Large intestine (tissue), 3 donors: ENCODE measurements around the gene FOXA3. TPM values are rescaled to one million over a fixed set of nuclear protein-coding genes. Genes with fewer than 3 reads are reported as not detected.

Experiments used
- DNase-seq, 2 donors: peaks; one replicate each; pipeline versions ENCODE4 v3.0.0 to v3.0.0-alpha.2; 2013
- H3K27ac ChIP-seq: one replicate; pipeline ENCODE4 v1.5.1; 2013; ENCODE audit warnings: low read length
- H3K27me3 ChIP-seq: 2 replicates; pipeline ENCODE4 v1.6.1; 2013; ENCODE audit warnings: low read length; ENCODE audit not compliant: control insufficient read depth, insufficient read depth
- H3K36me3 ChIP-seq: 2 replicates; pipeline ENCODE4 v1.6.1; 2013; ENCODE audit warnings: low read length; ENCODE audit not compliant: control insufficient read depth, insufficient read depth
- H3K4me1 ChIP-seq: one replicate; pipeline ENCODE4 v1.6.1; 2013; ENCODE audit warnings: low read length; ENCODE audit not compliant: control insufficient read depth, insufficient read depth
- H3K4me3 ChIP-seq: one replicate; pipeline ENCODE4 v1.5.1; 2013; ENCODE audit warnings: low read length
- H3K9me3 ChIP-seq: one replicate; pipeline ENCODE4 v1.6.1; 2013; ENCODE audit warnings: mild to moderate bottlenecking, low read depth, low read length, moderate library complexity; ENCODE audit not compliant: control insufficient read depth
- WGBS: methylation state at CpG from one replicate; pipeline ENCODE4 v1.1.5; 2013; ENCODE audit warnings: low lambda C conversion rate; ENCODE audit not compliant: insufficient coverage; 5-methylcytosine and 5-hydroxymethylcytosine counted together
- polyA plus RNA-seq: library from polyadenylated mRNA; unstranded; fragments of 120-200 nt; gene quantifications from one replicate; pipeline ENCODE4 v1.2.1, GENCODE V29; 2013

The FOXA3 gene
- polyA plus RNA-seq, 1 donor: 21.3 TPM

DNA sequence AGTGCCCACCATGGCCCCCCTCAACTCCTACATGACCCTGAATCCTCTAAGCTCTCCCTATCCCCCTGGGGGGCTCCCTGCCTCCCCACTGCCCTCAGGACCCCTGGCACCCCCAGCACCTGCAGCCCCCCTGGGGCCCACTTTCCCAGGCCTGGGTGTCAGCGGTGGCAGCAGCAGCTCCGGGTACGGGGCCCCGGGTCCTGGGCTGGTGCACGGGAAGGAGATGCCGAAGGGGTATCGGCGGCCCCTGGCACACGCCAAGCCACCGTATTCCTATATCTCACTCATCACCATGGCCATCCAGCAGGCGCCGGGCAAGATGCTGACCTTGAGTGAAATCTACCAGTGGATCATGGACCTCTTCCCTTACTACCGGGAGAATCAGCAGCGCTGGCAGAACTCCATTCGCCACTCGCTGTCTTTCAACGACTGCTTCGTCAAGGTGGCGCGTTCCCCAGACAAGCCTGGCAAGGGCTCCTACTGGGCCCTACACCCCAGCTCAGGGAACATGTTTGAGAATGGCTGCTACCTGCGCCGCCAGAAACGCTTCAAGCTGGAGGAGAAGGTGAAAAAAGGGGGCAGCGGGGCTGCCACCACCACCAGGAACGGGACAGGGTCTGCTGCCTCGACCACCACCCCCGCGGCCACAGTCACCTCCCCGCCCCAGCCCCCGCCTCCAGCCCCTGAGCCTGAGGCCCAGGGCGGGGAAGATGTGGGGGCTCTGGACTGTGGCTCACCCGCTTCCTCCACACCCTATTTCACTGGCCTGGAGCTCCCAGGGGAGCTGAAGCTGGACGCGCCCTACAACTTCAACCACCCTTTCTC, 8.2 kb downstream of the FOXA3 start:
- no peaks in the 10 kb centered on the region for H3K9me3 ChIP-seq
- DNase-seq: no peak
- H3K27ac ChIP-seq: no peak overlapping the region
- peaks cover 14% of the 10 kb centered on the region for H3K36me3 ChIP-seq
- peaks cover 34% of the 10 kb centered on the region for H3K4me1 ChIP-seq
- WGBS: no CpG with 5 or more reads among the region's 34 CpGs
- no peaks in the 10 kb centered on the region for H3K27me3 ChIP-seq
- no peak overlapping the region for H3K4me3 ChIP-seq

DNA sequence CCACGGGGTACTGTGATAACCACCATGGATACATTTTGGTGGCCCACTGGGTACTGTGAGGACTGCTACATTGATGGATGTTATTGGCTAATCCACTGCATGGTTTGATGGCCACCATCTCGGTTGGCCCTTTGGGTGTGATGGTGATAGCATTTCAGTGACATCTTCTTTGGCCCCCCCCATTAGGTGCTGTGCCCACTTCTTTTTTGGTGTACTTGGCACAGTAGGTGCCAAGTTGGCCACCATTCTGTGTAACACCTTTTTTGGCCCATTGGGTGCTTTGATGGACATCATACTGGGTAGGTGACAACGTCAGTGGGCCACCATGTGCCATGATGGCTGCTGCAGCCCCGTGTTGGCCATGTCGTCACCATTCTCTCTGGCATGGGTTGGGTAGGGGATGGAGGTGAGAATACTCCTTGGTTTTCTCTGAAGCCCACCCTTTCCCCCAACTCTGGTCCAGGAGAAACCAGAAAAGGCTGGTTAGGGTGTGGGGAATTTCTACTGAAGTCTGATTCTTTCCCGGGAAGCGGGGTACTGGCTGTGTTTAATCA, 9.2 kb downstream of the FOXA3 start:
- H3K36me3 ChIP-seq: peaks cover 14% of the 10 kb centered on the region
- peaks cover 43% of the 10 kb centered on the region for H3K4me1 ChIP-seq
- no peaks in the 10 kb centered on the region for H3K9me3 ChIP-seq
- DNase-seq: no peak
- H3K27ac ChIP-seq: no peak overlapping the region
- WGBS: 60% methylated on average over 1 of the region's 7 CpGs
- no peaks in the 10 kb centered on the region for H3K27me3 ChIP-seq
- H3K4me3 ChIP-seq: no peak overlapping the region

DNA sequence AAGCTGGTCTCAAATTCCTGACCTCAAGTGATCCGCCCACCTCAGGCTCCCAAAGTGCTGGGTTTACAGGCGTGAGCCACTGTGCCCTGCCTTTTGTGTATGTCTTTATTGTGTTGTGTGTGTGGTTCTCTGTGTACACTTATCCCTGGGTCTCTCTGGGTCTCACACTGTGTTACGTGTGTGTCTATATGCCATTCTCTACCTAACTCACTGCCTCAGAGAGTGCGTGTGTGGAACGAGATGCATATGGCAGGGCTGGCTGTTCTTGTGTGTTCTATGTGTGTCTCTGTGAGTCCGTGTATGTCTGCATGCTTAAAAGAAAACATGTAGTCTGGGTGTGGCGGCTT, 10.5 kb downstream of the FOXA3 start:
- WGBS: no CpG with 5 or more reads among the region's 7 CpGs
- no peaks in the 10 kb centered on the region for H3K9me3 ChIP-seq
- peaks cover 14% of the 10 kb centered on the region for H3K36me3 ChIP-seq
- DNase-seq: no peak
- H3K4me3 ChIP-seq: no peak overlapping the region
- H3K4me1 ChIP-seq: peaks cover 49% of the 10 kb centered on the region
- no peak overlapping the region for H3K27ac ChIP-seq
- no peaks in the 10 kb centered on the region for H3K27me3 ChIP-seq

DNA sequence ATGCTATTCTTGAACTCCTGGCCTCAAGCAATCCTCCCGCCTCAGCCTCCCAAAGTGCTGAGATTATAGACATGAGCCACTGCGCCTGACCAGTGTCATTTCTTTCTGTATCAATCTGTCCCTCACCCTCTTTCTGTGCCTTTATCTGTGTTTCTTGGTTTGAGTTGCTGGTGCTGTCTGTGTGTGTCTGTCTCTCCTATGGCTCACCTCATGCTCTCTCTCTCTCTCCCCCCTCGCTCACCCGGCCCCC, 12.0 kb downstream of the FOXA3 start:
- no peak for DNase-seq
- H3K4me1 ChIP-seq: peaks cover 59% of the 10 kb centered on the region
- peak overlapping the region; percentile 76 for H3K27ac ChIP-seq
- H3K36me3 ChIP-seq: peaks cover 14% of the 10 kb centered on the region
- H3K4me3 ChIP-seq: peak overlapping the region; percentile 47
- 14% methylated on average over 2 of the region's 4 CpGs for WGBS
- H3K9me3 ChIP-seq: no peaks in the 10 kb centered on the region
- H3K27me3 ChIP-seq: no peaks in the 10 kb centered on the region

DNA sequence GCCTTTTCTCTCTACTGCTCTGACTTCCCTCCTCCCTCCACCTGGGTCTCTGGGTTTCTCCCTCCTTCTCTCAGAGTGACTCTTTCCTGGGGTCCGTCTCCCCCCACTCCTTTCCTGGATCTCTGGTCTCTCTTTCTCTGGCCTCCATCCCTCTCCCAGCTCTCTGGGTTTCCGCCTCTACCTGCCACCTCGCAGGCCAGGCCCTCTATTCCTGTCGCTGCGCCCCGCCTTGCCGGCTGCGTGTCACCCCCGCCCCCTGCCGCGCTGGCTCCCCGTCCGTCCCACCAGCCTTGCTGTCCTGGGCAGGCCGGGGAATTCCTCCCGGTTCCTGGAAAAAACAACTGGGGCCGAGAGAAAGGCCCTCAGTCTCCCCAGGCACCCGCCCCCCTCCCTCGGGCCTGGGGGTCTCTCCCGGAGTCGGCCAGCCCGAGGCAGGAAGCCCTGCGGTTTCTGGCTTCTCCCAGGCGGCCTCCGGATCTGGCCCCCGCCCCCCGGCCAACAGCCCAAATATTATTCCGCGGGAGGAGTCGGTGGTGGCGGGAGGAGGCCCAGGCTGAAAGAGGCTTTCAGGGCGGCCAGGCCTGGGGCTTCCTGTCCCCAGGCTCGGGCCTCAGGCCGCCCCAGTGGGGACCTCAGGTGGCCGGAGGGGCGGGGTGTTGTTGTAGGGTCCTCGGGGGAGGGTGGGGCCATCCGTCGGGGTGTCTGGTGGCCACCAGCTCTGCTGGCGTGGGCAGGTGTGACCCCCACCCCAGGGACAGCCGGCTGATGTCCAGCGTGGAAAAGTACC, 12.5 kb downstream of the FOXA3 start:
- Histone ChIP-seq H3K4me3 (peak overlapping the region; percentile 47), H3K9me3 (no peaks in the 10 kb centered on the region), H3K36me3 (peaks cover 14% of the 10 kb centered on the region), H3K27ac (peak overlapping the region; percentile 76), H3K4me1 (peaks cover 65% of the 10 kb centered on the region), H3K27me3 (no peaks in the 10 kb centered on the region)
- DNase-seq: peak in 1 of 2 donors; percentile 74
- 6% methylated on average over 2 of the region's 41 CpGs for WGBS

DNA sequence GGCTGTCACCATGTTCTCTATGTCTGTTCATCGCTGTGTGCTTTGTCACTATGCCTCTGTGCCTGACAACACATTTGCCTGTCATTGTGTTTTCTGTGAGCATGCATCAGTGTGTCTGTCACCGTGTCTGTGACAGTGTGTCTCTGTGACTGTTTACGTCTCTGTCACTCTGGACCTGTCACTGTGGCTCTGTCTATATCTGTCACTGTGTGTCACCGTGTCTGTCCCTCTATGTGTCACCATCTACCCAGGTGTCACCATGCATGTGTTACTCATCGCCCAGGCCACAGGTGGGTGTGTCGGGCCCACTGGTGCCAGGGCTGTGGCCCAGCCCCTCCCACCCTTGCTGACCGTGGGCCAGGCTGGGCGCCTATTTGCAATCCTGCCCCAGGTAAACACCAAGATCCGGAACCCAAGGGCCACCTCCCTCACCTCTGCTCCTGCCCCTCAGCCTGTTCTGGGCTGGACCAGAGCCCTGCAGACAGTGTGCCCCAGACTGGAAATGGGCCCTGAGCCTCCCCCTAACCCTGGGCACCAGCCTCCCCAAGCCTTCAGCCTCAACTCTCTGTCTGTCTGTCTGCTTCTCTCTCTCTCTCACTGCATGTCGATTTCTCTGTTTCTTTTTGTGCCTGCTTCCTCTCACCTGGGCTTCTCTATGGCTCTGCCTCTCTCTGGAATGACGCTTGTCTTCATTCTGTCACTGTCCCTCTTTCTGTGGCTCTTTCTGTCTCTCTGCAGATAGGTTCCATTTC, 14.1 kb downstream of the FOXA3 start:
- WGBS: 0% methylated on average over 1 of the region's 11 CpGs
- Histone ChIP-seq H3K9me3 (no peaks in the 10 kb centered on the region), H3K4me3 (no peak overlapping the region), H3K36me3 (peaks cover 2% of the 10 kb centered on the region), H3K27me3 (no peaks in the 10 kb centered on the region), H3K4me1 (peaks cover 73% of the 10 kb centered on the region), H3K27ac (peak overlapping the region; percentile 56)
- peak in 1 of 2 donors; percentile 53 for DNase-seq

DNA sequence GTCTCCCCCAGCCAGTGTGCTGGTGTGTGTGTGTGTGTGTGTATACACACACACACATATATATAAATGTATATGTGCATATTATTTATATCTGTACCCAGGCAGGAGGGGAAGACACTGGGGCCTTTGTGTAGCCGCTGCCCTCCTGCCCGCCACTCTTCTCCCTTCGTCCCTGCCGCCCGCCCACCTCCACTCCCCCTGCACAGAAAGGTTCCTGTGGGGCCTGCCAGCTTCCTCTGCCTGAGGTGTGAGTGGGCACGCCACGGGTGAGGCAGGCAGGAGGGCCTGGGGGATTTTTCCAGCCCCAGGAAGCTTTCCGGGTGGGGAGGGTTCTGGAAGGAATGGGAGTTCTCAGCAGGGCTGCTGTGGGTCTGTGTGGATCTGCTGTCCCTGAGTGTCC, 14.9 kb downstream of the FOXA3 start:
- WGBS: no CpG with 5 or more reads among the region's 8 CpGs
- peaks cover 3% of the 10 kb centered on the region for H3K9me3 ChIP-seq
- H3K27me3 ChIP-seq: no peaks in the 10 kb centered on the region
- H3K4me1 ChIP-seq: peaks cover 70% of the 10 kb centered on the region
- peaks cover 5% of the 10 kb centered on the region for H3K36me3 ChIP-seq
- no peak overlapping the region for H3K4me3 ChIP-seq
- H3K27ac ChIP-seq: peak overlapping the region; percentile 51
- DNase-seq: no peak

DNA sequence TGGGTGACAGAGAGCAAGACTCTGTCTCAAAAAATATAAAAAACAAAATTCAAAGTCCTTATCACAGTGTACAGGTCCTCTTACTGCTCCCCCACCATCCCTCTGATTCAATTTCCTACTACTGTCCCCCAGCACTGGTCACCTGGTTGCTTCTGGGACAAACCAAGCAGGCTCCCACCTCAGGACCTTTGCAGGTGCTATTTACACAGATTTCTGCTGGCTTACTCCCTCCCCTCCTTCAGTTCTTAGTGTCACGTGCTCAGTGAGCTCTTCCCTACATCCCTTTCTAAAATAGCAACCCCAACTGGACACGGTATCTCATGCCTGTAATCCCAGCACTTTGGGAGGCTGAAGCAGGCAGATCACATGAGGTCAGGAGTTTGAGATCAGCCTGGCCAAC, 15.8 kb downstream of the FOXA3 start:
- Histone ChIP-seq H3K4me1 (peaks cover 76% of the 10 kb centered on the region), H3K27ac (no peak overlapping the region), H3K36me3 (peaks cover 10% of the 10 kb centered on the region), H3K27me3 (no peaks in the 10 kb centered on the region), H3K9me3 (peaks cover 11% of the 10 kb centered on the region), H3K4me3 (no peak overlapping the region)
- DNase-seq: no peak
- 100% methylated on average over 1 of the region's 2 CpGs for WGBS

DNA sequence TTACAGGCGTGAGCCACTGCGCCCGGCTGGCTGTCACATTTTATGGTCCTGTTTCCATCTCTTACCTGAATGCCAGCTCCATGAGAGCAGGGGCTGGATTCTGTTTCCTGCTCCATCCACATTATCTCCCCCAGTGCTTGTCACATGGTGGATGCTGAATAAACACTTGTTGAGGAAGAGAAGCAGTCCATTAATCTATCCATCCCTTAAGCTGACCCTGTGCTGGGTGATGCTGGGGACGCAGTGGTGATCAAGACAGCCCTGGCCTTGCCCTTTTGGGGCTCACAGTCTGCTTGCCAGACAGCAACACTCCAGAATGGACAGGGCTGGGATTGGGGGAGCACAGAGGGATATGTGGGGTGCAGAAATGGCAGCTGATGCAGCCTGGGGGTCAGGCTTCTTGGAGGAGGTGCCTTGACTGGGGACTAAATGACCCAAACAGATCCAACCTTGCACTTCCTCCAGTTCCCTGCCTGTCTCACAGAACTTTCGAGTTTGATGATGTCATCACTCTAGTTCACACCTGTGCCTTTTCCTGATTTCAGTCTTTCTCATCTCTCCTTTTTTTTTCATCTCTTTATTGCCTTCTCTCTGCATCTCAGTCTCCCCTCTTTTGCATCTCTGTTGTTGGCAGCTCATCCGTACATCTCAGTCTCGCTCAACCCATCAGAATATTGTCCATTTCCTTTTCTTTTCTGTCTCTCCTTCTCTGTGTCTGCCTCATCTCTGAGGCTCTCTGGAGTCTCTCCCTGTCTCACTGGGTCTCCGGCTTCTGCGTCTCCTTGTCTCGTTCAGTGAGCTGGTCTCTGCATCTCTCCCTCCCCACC, 17.2 kb downstream of the FOXA3 start:
- 17% methylated on average over 2 of the region's 10 CpGs for WGBS
- H3K36me3 ChIP-seq: peaks cover 11% of the 10 kb centered on the region
- H3K4me3 ChIP-seq: peak overlapping the region; percentile 39
- peak overlapping the region; percentile 84 for H3K27ac ChIP-seq
- H3K27me3 ChIP-seq: no peaks in the 10 kb centered on the region
- peaks cover 69% of the 10 kb centered on the region for H3K4me1 ChIP-seq
- peak in 1 of 2 donors; percentile 79 for DNase-seq
- peaks cover 11% of the 10 kb centered on the region for H3K9me3 ChIP-seq
